ENCODE measurements around the gene SDK1. TPM values are rescaled to one million over a fixed set of nuclear protein-coding genes. Genes with fewer than 3 reads are reported as not detected.
"Not testable (repeated sequence)": the region's sequence is repeated elsewhere in the genome, so short reads cannot be mapped to it uniquely, and the experiment has no call there.

SDK1 gene
- total and polyA plus RNA-seq, 11 donors: 2.2 to 5.8 (median 3.4) TPM

DNA sequence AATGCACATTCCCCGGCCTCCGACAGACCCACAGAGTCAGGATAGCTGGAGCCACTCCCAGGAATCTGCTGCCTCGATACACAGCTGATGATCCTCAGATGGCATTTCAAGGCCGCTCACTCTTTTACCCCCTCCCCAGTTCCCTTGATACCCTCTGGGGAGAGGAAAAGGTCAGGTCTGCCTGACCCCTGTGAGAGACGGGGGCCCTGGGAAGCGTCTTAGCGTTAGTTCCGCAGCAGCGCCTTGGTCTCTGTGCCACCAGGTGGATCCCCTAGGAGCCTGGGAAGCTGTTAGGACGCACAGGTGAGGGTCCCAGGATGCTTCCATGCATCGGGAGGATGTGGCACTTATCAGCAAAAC, 960.5 kb downstream of the SDK1 start:
- TF ChIP-seq, protein P1, sequence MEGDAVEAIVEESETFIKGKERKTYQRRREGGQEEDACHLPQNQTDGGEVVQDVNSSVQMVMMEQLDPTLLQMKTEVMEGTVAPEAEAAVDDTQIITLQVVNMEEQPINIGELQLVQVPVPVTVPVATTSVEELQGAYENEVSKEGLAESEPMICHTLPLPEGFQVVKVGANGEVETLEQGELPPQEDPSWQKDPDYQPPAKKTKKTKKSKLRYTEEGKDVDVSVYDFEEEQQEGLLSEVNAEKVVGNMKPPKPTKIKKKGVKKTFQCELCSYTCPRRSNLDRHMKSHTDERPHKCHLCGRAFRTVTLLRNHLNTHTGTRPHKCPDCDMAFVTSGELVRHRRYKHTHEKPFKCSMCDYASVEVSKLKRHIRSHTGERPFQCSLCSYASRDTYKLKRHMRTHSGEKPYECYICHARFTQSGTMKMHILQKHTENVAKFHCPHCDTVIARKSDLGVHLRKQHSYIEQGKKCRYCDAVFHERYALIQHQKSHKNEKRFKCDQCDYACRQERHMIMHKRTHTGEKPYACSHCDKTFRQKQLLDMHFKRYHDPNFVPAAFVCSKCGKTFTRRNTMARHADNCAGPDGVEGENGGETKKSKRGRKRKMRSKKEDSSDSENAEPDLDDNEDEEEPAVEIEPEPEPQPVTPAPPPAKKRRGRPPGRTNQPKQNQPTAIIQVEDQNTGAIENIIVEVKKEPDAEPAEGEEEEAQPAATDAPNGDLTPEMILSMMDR (IDR thresholded peaks at IDR 0.05): no peak
- no peak for TF ChIP-seq POLR2A (IDR thresholded peaks at IDR 0.05)
- H3K36me3 ChIP-seq: no peaks in the 10 kb centered on the region
- H3K27ac ChIP-seq: peak overlapping the region in 3 of 12 donors; percentile 9 to 39 (median 25)
- H3K9me3 ChIP-seq: peaks cover 0 to 3% (median 0%) of the 10 kb centered on the region in 12 donors
- WGBS, 4 donors: 64 to 72% (median 68%) methylated on average over 10 to 11 of the region's 11 CpGs
- DNase-seq (no peak), ATAC-seq (no peak)
- intact Hi-C loops (cut with DNase I): no loop called here
- H3K4me3 ChIP-seq: no peak overlapping the region
- H3K4me1 ChIP-seq: no peaks in the 10 kb centered on the region
- peaks cover 0 to 5% (median 0%) of the 10 kb centered on the region in 9 donors for H3K27me3 ChIP-seq

DNA sequence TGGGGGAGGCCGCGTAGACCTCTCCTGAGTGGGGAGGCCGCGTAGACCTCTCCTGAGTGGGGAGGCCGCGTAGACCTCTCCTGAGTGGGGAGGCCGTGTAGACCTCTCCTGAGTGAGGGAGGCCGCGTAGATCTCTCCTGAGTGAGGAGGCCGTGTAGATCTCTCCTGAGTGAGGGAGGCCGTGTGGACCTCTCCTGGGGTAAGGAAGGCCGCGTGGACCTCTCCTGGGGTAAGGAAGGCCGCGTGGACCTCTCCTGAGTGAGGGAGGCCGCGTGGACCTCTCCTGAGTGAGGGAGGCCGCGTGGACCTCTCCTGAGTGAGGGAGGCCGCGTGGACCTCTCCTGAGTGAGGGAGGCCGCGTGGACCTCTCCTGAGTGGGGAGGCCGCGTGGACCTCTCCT, 963.2 kb downstream of the SDK1 start:
- H3K9me3 ChIP-seq; ATAC-seq; H3K4me1 ChIP-seq; H3K4me3 ChIP-seq; H3K27ac ChIP-seq; H3K27me3 ChIP-seq; intact Hi-C loops (cut with DNase I); H3K36me3 ChIP-seq; DNase-seq: not testable (repeated sequence)
- 92 to 97% (median 93%) methylated on average over 23 to 25 of the region's 25 CpGs for WGBS, 4 donors

DNA sequence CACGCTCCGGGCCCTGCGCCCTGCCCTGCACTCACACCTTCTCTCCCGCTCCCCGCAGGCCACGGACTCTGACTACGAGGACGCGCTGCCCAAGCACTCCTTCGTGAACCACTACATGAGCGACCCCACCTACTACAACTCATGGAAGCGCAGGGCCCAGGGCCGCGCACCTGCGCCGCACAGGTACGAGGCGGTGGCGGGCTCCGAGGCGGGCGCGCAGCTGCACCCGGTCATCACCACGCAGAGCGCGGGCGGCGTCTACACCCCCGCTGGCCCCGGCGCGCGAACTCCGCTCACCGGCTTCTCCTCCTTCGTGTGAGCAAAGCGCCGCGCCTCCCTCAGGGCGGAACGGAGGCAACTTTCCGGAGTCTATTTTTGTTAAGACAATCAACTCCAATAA, 964.0 kb downstream of the SDK1 start:
- no peaks in the 10 kb centered on the region for H3K36me3 ChIP-seq
- DNase-seq: no peak
- intact Hi-C loops (cut with DNase I): no loop called here
- TF ChIP-seq, protein P1 (IDR thresholded peaks at IDR 0.05): no peak
- no peak for TF ChIP-seq POLR2A (IDR thresholded peaks at IDR 0.05)
- WGBS, 4 donors: 38 to 60% (median 53%) methylated on average over 22 to 43 of the region's 43 CpGs
- H3K27me3 ChIP-seq: peaks cover 0 to 11% (median 0%) of the 10 kb centered on the region in 9 donors
- no peak overlapping the region for H3K27ac ChIP-seq
- peak in 1 of 4 donors; percentile 20 for ATAC-seq
- H3K4me1 ChIP-seq: no peaks in the 10 kb centered on the region
- no peak overlapping the region for H3K4me3 ChIP-seq
- no peaks in the 10 kb centered on the region for H3K9me3 ChIP-seq

DNA sequence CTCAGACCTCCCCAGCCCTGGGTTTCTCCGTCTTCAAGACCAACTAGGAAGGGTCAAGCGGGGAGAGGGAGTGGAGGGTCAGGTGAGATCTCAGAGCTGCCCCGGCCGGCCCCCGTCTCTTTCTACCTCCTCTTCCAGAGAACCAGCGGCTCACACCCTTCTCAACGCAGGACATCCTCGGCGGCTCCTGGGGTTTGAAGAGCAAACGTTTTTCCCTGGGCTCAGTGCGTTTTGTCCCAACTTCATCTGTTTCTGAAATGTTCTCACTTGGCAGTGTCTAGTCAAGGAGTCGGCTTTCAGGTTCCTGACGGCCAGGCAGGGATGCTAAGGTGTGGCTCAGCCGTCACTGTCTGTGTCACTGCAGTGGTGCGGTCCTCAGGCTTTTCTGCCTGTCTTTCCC, 964.6 kb downstream of the SDK1 start:
- Histone ChIP-seq H3K36me3 (no peaks in the 10 kb centered on the region), H3K27ac (no peak overlapping the region), H3K4me1 (no peaks in the 10 kb centered on the region), H3K27me3 (peaks cover 0 to 11% (median 0%) of the 10 kb centered on the region in 9 donors), H3K4me3 (no peak overlapping the region), H3K9me3 (no peaks in the 10 kb centered on the region)
- intact Hi-C loops (cut with DNase I): no loop called here
- DNase-seq (no peak), ATAC-seq (no peak)
- WGBS, 4 donors: 67 to 73% (median 69%) methylated on average over 15 of the region's 15 CpGs
- no peak for TF ChIP-seq POLR2A (IDR thresholded peaks at IDR 0.05)
- TF ChIP-seq, protein P1 (IDR thresholded peaks at IDR 0.05): no peak
